ENCODE measurements around the gene FOXD1.

DNA sequence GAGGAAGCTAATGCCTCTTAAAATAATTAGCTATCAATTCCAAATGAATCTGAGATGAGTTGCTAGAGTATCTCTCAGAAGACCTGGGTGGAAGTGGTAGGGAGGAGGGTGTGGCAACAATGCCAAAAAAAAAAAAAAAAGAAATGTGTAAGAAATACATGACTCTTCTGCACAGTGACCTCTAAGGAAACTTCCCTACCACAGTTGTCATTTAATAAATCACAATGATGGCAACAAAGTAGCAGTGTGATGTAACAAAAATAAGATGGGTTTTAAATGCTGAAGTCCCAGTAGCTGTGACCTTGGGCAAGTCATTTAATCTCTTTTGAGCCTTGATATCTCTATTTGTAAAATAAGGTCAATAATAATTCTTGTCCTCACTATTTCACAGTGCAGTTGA lies 7.2 kb downstream of the FOXD1 start:
- TF ChIP-seq, protein P1, sequence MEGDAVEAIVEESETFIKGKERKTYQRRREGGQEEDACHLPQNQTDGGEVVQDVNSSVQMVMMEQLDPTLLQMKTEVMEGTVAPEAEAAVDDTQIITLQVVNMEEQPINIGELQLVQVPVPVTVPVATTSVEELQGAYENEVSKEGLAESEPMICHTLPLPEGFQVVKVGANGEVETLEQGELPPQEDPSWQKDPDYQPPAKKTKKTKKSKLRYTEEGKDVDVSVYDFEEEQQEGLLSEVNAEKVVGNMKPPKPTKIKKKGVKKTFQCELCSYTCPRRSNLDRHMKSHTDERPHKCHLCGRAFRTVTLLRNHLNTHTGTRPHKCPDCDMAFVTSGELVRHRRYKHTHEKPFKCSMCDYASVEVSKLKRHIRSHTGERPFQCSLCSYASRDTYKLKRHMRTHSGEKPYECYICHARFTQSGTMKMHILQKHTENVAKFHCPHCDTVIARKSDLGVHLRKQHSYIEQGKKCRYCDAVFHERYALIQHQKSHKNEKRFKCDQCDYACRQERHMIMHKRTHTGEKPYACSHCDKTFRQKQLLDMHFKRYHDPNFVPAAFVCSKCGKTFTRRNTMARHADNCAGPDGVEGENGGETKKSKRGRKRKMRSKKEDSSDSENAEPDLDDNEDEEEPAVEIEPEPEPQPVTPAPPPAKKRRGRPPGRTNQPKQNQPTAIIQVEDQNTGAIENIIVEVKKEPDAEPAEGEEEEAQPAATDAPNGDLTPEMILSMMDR (conservative IDR thresholded peaks at IDR 0.05; ENCODE audit: low read depth, low read length) = no peak
- no peak for TF ChIP-seq EZH2 (IDR thresholded peaks at IDR 0.05; ENCODE audit: borderline replicate concordance, low read depth, low read length, poor library complexity, severe bottlenecking)

All from A673 (cell line).